Memory B cell (primary cell): Measurements from ENCODE around the gene ACKR4.
"Not testable (repeated sequence)": the region's sequence is repeated elsewhere in the genome, so short reads cannot be mapped to it uniquely, and the experiment has no call there.

Experiments used
- ATAC-seq: fragments of 150-1000 bp; cut with Tn5 transposase; 2 replicates; pipeline ENCODE4 v1.10.0; 2021; ENCODE audit warnings: low read depth, mild to moderate bottlenecking, moderate library complexity
- DNase-seq, 2 donors: peaks; one replicate each; pipeline ENCODE4 v3.0.0; 2022; ENCODE audit warnings: low spot score in 2 of 2
- H3K27ac Mint-ChIP-seq: one replicate; pipeline ENCODE4 v1.8.0; 2022; ENCODE audit warnings: mild to moderate bottlenecking, moderate library complexity, mixed read lengths
- H3K27me3 Mint-ChIP-seq: one replicate; pipeline ENCODE4 v1.8.0; 2022; ENCODE audit warnings: mixed read lengths
- H3K36me3 Mint-ChIP-seq: one replicate; pipeline ENCODE4 v1.8.0; 2022; ENCODE audit warnings: mild to moderate bottlenecking, mixed read lengths
- H3K4me1 Mint-ChIP-seq: one replicate; pipeline ENCODE4 v1.8.0; 2022; ENCODE audit warnings: mixed read lengths
- H3K4me3 Mint-ChIP-seq: one replicate; pipeline ENCODE4 v1.8.0; 2022; ENCODE audit warnings: mild to moderate bottlenecking, moderate library complexity, mixed read lengths
- H3K9me3 Mint-ChIP-seq: one replicate; pipeline ENCODE4 v1.8.0; 2022; ENCODE audit warnings: mixed read lengths

Gene ACKR4

DNA sequence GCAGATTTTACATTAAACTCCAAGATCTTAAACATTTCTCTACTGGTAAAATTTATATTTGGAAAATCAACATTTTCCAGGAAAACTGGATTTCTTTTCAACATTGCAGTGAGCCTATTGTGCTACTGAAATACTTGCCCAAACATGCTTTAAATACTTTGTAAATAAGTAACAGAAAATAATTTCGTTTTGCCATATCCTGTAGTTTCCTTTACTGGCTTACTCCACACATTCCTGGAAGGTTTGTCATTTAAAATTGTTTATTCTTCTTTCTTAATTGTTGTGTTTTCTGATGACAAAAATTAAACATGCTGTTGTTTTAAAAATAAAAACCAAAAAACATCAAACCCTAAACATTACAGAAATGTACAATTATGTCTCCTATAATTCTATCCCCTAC lies 40.5 kb downstream of the ACKR4 start:
- H3K4me1 Mint-ChIP-seq, result peaks cover 4% of the 10 kb centered on the region
- H3K4me3 Mint-ChIP-seq, result no peak overlapping the region
- no peak overlapping the region for H3K27ac Mint-ChIP-seq
- H3K27me3 Mint-ChIP-seq, result no peaks in the 10 kb centered on the region
- peaks cover 29% of the 10 kb centered on the region for H3K36me3 Mint-ChIP-seq
- no peak for DNase-seq
- ATAC-seq, result no peak
- peaks cover 2% of the 10 kb centered on the region for H3K9me3 Mint-ChIP-seq

DNA sequence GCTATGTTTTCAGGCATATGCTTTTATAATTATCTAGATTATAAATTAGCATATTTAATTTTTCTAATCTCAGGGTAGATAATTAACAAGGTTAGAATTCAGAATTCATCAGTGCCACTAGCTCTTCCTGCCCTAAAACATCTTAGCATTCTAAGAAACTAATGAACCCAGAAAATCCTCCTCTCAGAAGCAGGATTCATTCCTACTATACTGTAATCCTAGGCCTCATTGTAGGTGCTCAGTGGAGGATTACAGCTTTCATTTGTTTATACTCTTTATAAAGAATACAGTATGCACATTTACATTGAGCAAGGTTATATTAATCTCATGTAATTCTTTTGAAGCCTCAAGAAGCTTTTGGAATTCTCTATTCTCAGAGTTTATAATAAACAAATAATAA lies 41.6 kb downstream of the ACKR4 start:
- Mint-ChIP-seq H3K4me1 (peaks cover 6% of the 10 kb centered on the region), H3K9me3 (peaks cover 2% of the 10 kb centered on the region), H3K4me3 (no peak overlapping the region), H3K27ac (no peak overlapping the region), H3K27me3 (no peaks in the 10 kb centered on the region), H3K36me3 (peaks cover 26% of the 10 kb centered on the region)
- no peak for ATAC-seq
- no peak for DNase-seq

DNA sequence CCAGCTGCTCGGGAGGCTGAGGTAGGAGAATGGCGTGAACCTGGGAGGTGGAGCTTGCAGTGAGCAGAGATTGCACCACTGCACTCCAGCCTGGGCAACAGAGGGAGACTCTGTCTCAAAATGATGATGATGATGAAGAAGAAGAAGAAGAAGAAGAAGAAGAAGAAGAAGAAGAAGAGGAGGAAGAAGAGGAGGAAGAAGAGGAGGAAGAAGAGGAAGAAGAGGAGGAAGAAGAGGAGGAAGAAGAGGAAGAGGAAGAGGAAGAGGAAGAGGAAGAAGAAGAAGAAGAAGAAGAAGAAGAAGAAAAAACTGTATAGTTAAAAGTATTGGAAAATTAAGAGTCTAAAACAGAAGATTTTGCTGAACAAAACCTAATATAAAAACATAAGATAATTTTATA lies 44.4 kb downstream of the ACKR4 start:
- not testable (repeated sequence) for H3K4me3 Mint-ChIP-seq, H3K4me1 Mint-ChIP-seq, ATAC-seq, DNase-seq, H3K27me3 Mint-ChIP-seq, H3K27ac Mint-ChIP-seq, H3K9me3 Mint-ChIP-seq
- peaks cover 16% of the 10 kb centered on the region for H3K36me3 Mint-ChIP-seq

DNA sequence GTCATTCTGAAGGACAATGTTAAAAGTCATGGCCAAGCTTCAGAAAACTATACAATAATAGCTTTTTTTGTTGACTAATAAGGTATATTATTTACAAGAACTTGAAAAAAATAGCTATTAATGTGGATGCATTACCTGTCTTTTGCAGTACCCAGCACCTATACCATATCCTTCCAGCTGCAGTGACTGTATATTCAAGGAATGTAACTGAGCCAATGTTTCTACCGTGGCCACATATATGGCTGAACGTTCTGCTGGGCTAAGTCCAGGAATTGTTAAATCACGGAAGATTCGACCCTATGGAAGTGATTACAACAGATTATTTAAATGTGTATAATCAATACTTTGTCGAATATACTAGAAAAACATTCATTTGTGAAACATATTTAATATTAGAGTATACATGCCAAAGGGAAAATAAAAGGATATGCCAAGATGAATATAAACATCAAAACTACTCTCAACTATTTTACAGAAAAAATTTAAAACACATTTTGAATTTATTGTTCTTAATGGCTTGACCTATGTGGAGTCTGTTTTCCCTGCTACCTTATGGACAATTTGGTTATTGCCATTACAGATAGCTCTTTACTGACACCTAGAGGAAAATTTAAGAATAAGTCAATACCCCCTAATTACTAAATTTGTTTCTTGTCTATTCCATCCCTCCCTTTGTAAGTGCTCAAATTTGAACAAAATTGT lies 44.9 kb downstream of the ACKR4 start:
- ATAC-seq (peak; percentile 59), DNase-seq (peak in 1 of 2 donors; percentile 10)
- no peaks in the 10 kb centered on the region for H3K27me3 Mint-ChIP-seq
- peaks cover 9% of the 10 kb centered on the region for H3K4me1 Mint-ChIP-seq
- H3K4me3 Mint-ChIP-seq, result no peak overlapping the region
- H3K36me3 Mint-ChIP-seq, result peaks cover 13% of the 10 kb centered on the region
- H3K9me3 Mint-ChIP-seq, result peaks cover 2% of the 10 kb centered on the region
- H3K27ac Mint-ChIP-seq, result no peak overlapping the region

DNA sequence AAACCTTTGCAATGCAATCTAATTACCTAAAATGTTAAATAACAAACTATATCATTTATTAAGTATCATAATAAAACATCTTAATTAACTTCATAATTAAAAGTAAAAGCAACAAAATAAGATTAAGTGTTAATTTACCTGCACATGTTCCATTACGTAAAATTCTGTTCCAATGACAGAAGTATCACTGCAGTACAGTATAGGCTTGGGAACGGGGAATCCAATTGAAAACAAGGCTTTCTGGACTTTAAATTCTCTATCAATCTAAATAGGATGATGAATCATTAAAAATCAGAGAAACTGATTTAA lies 45.4 kb downstream of the ACKR4 start:
- H3K36me3 Mint-ChIP-seq, result peaks cover 11% of the 10 kb centered on the region
- no peak for DNase-seq
- no peak overlapping the region for H3K27ac Mint-ChIP-seq
- peaks cover 13% of the 10 kb centered on the region for H3K4me1 Mint-ChIP-seq
- ATAC-seq, result no peak
- no peak overlapping the region for H3K4me3 Mint-ChIP-seq
- H3K27me3 Mint-ChIP-seq, result no peaks in the 10 kb centered on the region
- peaks cover 2% of the 10 kb centered on the region for H3K9me3 Mint-ChIP-seq

DNA sequence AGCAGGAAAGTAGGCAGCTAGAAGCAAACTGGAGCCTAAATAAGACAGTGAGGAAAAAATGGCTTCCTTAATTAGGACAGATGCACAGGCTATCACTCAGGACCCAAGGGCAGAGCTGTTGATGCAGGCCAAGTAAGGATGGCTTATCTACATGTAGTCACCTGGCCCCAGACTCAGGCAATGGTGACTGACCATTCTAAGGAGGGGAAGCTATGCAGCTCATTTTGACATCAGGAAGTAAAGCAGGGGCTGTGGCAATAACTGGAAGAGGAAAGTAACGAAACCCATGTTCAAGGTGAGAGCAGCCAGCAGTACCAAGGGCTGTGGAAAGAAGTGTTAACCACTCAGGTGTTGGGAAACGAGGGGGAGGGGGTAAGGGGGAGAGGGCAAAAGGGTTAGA lies 46.3 kb downstream of the ACKR4 start:
- Mint-ChIP-seq H3K9me3 (peaks cover 2% of the 10 kb centered on the region), H3K27me3 (no peaks in the 10 kb centered on the region), H3K27ac (peak overlapping the region; percentile 12), H3K4me3 (no peak overlapping the region), H3K4me1 (peaks cover 13% of the 10 kb centered on the region), H3K36me3 (peaks cover 11% of the 10 kb centered on the region)
- ATAC-seq (no peak), DNase-seq (no peak)

DNA sequence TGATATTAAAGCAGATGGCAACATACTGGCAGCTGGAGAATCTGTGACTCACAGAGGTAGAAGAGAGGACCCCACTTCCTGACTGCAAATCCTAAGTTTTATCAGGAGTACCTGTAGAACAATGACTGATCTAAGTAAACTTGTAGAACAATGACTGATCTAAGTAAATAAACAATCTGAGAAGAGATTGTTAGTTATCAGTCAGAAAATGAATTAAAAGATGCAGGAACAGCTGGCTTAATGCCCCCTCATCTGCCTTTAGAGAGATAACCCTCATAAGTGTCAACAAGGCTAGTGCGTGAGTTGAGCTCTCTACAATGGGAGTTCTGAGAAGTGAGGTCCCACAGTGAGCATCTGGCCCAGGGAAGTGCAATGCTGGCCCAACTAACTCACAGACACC lies 48.0 kb downstream of the ACKR4 start:
- Mint-ChIP-seq H3K4me1 (peaks cover 13% of the 10 kb centered on the region), H3K27ac (peak overlapping the region; percentile 53), H3K9me3 (peaks cover 2% of the 10 kb centered on the region), H3K4me3 (no peak overlapping the region), H3K27me3 (no peaks in the 10 kb centered on the region), H3K36me3 (peaks cover 4% of the 10 kb centered on the region)
- ATAC-seq, result no peak
- DNase-seq, result no peak

DNA sequence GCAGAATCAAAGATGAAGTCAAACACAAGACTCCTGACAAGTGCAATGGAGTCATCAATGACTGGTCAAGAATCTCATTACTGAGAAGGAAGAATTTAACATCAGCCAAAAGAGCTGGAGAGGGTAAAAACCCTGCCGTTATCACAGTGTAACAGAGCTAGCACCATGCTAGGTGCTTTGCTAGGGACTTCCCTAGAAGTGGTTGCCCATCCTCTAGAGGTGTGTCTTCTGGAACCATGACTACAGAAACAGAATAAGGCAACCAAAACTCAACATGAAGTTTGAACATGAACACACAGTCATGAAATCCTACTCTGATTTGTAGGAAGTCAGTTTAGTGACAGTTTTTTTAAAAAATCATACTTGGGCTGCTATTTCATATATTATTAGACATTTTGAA lies 53.1 kb downstream of the ACKR4 start:
- Mint-ChIP-seq H3K4me1 (peaks cover 9% of the 10 kb centered on the region), H3K27ac (no peak overlapping the region), H3K4me3 (no peak overlapping the region), H3K9me3 (no peaks in the 10 kb centered on the region), H3K27me3 (no peaks in the 10 kb centered on the region), H3K36me3 (no peaks in the 10 kb centered on the region)
- DNase-seq (no peak), ATAC-seq (peak; percentile 63)
